ENCODE data around the gene ZNF283.
A peak's percentile ranks its signal among the peaks of the same experiment; 100 is the strongest.

DNA sequence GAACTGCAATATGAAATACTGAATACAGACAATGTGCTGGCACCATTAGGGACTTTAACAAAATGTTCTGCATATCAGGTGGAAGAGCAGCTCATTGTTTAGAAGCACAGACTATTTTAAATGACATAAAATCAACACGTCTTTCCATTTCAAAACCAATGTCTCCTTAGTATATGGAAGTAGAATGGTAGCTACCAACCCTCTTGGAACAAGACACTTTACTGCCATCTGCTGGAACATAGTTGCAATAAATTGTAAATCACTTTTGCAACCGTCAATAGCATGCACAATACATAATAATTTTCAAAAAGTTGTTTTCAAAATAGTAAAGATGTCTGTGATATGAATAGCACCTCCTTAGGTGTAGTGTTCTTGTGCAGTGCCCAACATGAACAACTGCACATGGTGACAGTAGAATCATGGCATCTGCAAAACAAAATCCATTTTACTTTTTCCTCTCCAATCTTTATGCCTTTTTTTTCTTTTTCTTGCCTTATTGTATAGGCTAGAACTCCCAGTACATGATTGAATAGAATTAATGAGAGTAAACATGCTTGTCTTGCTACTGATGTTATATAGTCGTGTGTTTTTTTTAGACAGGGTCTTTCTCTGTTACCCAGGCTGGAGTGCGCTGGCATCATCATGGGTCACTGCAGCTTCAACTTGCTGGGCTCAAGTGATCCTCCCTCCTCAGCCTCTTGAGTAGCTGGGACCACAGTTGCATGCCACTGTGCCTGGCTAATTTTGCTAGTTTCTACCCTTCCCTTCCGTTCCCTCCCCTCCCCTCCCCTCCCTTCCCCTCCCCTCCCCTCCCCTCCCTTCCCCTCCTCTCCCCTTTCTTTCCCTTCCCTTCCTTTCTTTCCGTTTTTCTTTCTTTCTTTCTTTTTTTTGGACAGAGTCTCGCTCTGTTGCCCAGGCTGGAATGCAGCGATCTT, 17.1 kb upstream of the ZNF283 start:
- no peak for TF ChIP-seq POLR2A (IDR thresholded peaks at IDR 0.05)
- TF ChIP-seq, protein P1, sequence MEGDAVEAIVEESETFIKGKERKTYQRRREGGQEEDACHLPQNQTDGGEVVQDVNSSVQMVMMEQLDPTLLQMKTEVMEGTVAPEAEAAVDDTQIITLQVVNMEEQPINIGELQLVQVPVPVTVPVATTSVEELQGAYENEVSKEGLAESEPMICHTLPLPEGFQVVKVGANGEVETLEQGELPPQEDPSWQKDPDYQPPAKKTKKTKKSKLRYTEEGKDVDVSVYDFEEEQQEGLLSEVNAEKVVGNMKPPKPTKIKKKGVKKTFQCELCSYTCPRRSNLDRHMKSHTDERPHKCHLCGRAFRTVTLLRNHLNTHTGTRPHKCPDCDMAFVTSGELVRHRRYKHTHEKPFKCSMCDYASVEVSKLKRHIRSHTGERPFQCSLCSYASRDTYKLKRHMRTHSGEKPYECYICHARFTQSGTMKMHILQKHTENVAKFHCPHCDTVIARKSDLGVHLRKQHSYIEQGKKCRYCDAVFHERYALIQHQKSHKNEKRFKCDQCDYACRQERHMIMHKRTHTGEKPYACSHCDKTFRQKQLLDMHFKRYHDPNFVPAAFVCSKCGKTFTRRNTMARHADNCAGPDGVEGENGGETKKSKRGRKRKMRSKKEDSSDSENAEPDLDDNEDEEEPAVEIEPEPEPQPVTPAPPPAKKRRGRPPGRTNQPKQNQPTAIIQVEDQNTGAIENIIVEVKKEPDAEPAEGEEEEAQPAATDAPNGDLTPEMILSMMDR (IDR thresholded peaks at IDR 0.05) = peak in 6 of 7 experiments; percentile 21 to 39 (median 28)

Measured in body of pancreas (tissue), 4 donors.